Naive thymus-derived CD8-positive, alpha-beta T cell (primary cell): Measurements from ENCODE around the gene SAMD4A. TPM values are rescaled to one million over a fixed set of nuclear protein-coding genes. Genes with fewer than 3 reads are reported as not detected.

ENCODE experiments used
- ATAC-seq, 2 donors: fragments of 150-1000 bp; cut with Tn5 transposase in 1 of 2; sonication (Bioruptor Pico), chemical (Tn5 transposase) in 1 of 2; 1 replicate in 1 of 2; 2 replicates in 1 of 2; pipeline ENCODE4 v1.10.0; 2021; ENCODE audit warnings: mild to moderate bottlenecking in 2 of 2, moderate library complexity in 2 of 2
- POLR2A ChIA-PET: fragments of 350-600 bp; sonication (Branson Sonifier 250); formaldehyde crosslinking; loops from one replicate; lab custom pipeline; 2021; ENCODE audit warnings: antibody characterized with exemption; lab: Charles Lee
- DNase-seq, 10 donors: peaks; one replicate each; pipeline versions ENCODE4 v3.0.0 to v3.0.0-alpha.2; 2020 to 2022
- H3K27ac Mint-ChIP-seq, 10 donors: one replicate each; pipeline ENCODE4 v1.8.0; 2020 to 2022; ENCODE audit warnings: mild to moderate bottlenecking in 10 of 10, mixed read lengths in 10 of 10, moderate library complexity in 4 of 10, inconsistent platforms in 1 of 10
- H3K27me3 Mint-ChIP-seq, 5 donors: one replicate each; pipeline ENCODE4 v1.8.0; 2021 to 2022; ENCODE audit warnings: mixed read lengths in 5 of 5
- H3K36me3 Mint-ChIP-seq, 3 donors: one replicate each; pipeline ENCODE4 v1.8.0; 2020 to 2022; ENCODE audit warnings: mixed read lengths in 3 of 3, mild to moderate bottlenecking in 2 of 3, inconsistent platforms in 1 of 3
- H3K4me1 Mint-ChIP-seq, 4 donors: one replicate each; pipeline ENCODE4 v1.8.0; 2021 to 2022; ENCODE audit warnings: mixed read lengths in 4 of 4
- H3K4me3 Mint-ChIP-seq, 10 donors: one replicate each; pipeline ENCODE4 v1.8.0; 2020 to 2022; ENCODE audit warnings: mild to moderate bottlenecking in 10 of 10, mixed read lengths in 10 of 10, moderate library complexity in 6 of 10, inconsistent platforms in 1 of 10
- H3K9me3 Mint-ChIP-seq, 9 donors: one replicate each; pipeline ENCODE4 v1.8.0; 2020 to 2022; ENCODE audit warnings: mixed read lengths in 9 of 9, mild to moderate bottlenecking in 3 of 9, inconsistent platforms in 1 of 9, moderate library complexity in 1 of 9
- polyA plus RNA-seq, 3 donors: library from polyadenylated mRNA; unstranded; fragments of 300-500 nt; fragmentation: Illumina TruSeq; gene quantifications; one replicate each; pipeline ENCODE4 v1.2.3, GENCODE V29; 2021
- total RNA-seq, 8 experiments: library from RNA in 2 of 8; stranded (reverse) in 2 of 8; gene quantifications; one replicate each; pipeline ENCODE4 v1.2.3 and lab custom pipeline; 2021 to 2026

SAMD4A gene
- total and polyA plus RNA-seq, 5 experiments from 2014 or later: 0.85 to 0.99 TPM; not detected in 3

- POLR2A ChIA-PET: no interaction called here
- H3K4me3 Mint-ChIP-seq: no peak overlapping the region
- peaks cover 3 to 12% (median 7%) of the 10 kb centered on the region in 5 donors for H3K27me3 Mint-ChIP-seq
- H3K4me1 Mint-ChIP-seq: no peaks in the 10 kb centered on the region
- H3K27ac Mint-ChIP-seq: peak overlapping the region in 1 of 10 donors; percentile 63
- ATAC-seq (no peak), DNase-seq (no peak)
- H3K36me3 Mint-ChIP-seq: no peaks in the 10 kb centered on the region
- H3K9me3 Mint-ChIP-seq: no peaks in the 10 kb centered on the region
These were observed 132.1 kb downstream of the SAMD4A start for GRCh38 chr14:54698966-54699530.

GRCh38 chr14:54699735-54700134 lies 132.8 kb downstream of the SAMD4A start:
- POLR2A ChIA-PET: no interaction called here
- H3K4me3 Mint-ChIP-seq: no peak overlapping the region
- DNase-seq (no peak), ATAC-seq (no peak)
- H3K27ac Mint-ChIP-seq: no peak overlapping the region
- H3K4me1 Mint-ChIP-seq: no peaks in the 10 kb centered on the region
- peaks cover 0 to 7% (median 1%) of the 10 kb centered on the region in 5 donors for H3K27me3 Mint-ChIP-seq
- no peaks in the 10 kb centered on the region for H3K9me3 Mint-ChIP-seq
- no peaks in the 10 kb centered on the region for H3K36me3 Mint-ChIP-seq

GRCh38 chr14:54700717-54701116 lies 133.8 kb downstream of the SAMD4A start:
- no peaks in the 10 kb centered on the region for H3K36me3 Mint-ChIP-seq
- DNase-seq: no peak
- POLR2A ChIA-PET: no interaction called here

DNA sequence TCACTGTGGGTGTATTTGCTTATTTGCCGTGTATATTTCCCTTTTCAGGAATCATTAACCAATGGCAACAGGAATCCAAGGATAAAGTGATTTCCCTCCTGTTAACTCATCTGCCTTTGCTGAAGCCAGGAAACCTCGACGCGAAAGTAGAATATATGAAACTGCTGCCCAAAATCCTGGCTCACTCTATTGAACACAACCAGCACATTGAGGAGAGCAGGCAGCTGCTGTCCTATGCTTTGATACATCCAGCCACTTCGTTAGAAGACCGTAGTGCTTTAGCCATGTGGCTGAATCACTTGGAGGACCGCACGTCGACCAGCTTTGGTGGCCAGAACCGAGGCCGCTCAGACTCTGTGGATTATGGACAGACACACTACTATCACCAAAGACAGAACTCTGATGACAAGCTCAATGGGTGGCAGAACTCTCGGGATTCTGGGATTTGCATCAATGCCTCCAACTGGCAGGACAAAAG lies 135.1 kb downstream of the SAMD4A start:
- Mint-ChIP-seq H3K4me1 (no peaks in the 10 kb centered on the region), H3K4me3 (no peak overlapping the region), H3K36me3 (no peaks in the 10 kb centered on the region), H3K27ac (no peak overlapping the region), H3K27me3 (peaks cover 0 to 6% (median 1%) of the 10 kb centered on the region in 5 donors), H3K9me3 (no peaks in the 10 kb centered on the region)
- ATAC-seq (no peak), DNase-seq (no peak)
- POLR2A ChIA-PET: no interaction called here

More at GRCh38 chr14:54700717-54701116, 133.8 kb downstream of the SAMD4A start:
- Mint-ChIP-seq H3K27me3 (peaks cover 0 to 4% (median 1%) of the 10 kb centered on the region in 5 donors), H3K4me1 (no peaks in the 10 kb centered on the region), H3K27ac (no peak overlapping the region), H3K4me3 (no peak overlapping the region), H3K9me3 (no peaks in the 10 kb centered on the region)
- no peak for ATAC-seq

- H3K9me3 Mint-ChIP-seq: no peaks in the 10 kb centered on the region
- no peak for ATAC-seq
- H3K27ac Mint-ChIP-seq: no peak overlapping the region
- no peaks in the 10 kb centered on the region for H3K36me3 Mint-ChIP-seq
- POLR2A ChIA-PET: no interaction called here
- H3K4me3 Mint-ChIP-seq: no peak overlapping the region
- no peak for DNase-seq
- peaks cover 0 to 4% (median 1%) of the 10 kb centered on the region in 5 donors for H3K27me3 Mint-ChIP-seq
- H3K4me1 Mint-ChIP-seq: no peaks in the 10 kb centered on the region
These were observed 135.6 kb downstream of the SAMD4A start for GRCh38 chr14:54702492-54702891.

GRCh38 chr14:54703082-54703481 lies 136.2 kb downstream of the SAMD4A start:
- no peak for DNase-seq
- no peak overlapping the region for H3K27ac Mint-ChIP-seq
- POLR2A ChIA-PET: no interaction called here
- ATAC-seq: no peak
- no peaks in the 10 kb centered on the region for H3K9me3 Mint-ChIP-seq
- H3K36me3 Mint-ChIP-seq: no peaks in the 10 kb centered on the region
- H3K4me1 Mint-ChIP-seq: no peaks in the 10 kb centered on the region
- no peak overlapping the region for H3K4me3 Mint-ChIP-seq
- peaks cover 0 to 4% (median 1%) of the 10 kb centered on the region in 5 donors for H3K27me3 Mint-ChIP-seq

DNA sequence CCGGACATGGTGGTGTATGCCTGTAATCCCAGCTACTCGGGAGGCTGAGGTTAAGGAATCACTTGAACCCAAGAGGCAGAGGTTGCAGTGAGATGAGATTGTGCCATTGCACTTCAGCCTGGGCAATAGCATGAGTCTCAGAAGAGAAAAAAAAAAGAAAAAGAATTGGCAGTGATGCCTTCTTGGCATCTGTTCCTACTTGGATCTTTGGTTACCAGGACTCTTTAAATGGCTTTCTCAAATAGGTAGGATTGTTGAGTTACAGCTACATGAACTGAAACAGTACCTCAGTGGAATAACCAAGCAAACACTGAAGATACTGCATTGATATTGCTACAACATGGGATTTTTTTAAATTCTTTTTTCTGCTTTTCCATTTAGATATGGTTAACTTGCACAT lies 136.8 kb downstream of the SAMD4A start:
- no peaks in the 10 kb centered on the region for H3K4me1 Mint-ChIP-seq
- POLR2A ChIA-PET: no interaction called here
- DNase-seq (no peak), ATAC-seq (no peak)
- peaks cover 0 to 4% (median 1%) of the 10 kb centered on the region in 5 donors for H3K27me3 Mint-ChIP-seq
- no peaks in the 10 kb centered on the region for H3K36me3 Mint-ChIP-seq
- H3K27ac Mint-ChIP-seq: no peak overlapping the region
- no peaks in the 10 kb centered on the region for H3K9me3 Mint-ChIP-seq
- H3K4me3 Mint-ChIP-seq: no peak overlapping the region

DNA sequence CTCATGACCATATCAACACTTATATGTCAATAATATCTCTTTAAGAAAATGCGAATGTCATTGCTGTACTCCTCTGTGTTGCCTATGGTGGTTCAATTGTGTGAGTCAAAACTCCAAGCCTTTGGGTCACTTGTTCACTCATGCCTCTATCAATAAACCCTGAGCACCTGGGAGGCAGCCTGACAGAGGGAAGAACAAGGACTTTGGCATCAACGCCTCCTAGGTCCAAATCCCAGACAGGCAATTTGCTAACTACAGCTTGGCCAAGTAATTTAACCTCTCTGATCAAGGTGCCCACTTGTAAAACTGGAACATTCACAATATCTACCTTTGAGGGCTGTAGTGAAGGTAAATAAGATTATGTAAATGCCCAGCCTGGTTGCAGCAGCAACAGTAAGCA lies 137.8 kb downstream of the SAMD4A start:
- DNase-seq: no peak
- peaks cover 0 to 6% (median 3%) of the 10 kb centered on the region in 4 donors for H3K4me1 Mint-ChIP-seq
- H3K9me3 Mint-ChIP-seq: no peaks in the 10 kb centered on the region
- ATAC-seq: no peak
- H3K36me3 Mint-ChIP-seq: no peaks in the 10 kb centered on the region
- H3K4me3 Mint-ChIP-seq: no peak overlapping the region
- H3K27me3 Mint-ChIP-seq: peaks cover 0 to 4% (median 1%) of the 10 kb centered on the region in 5 donors
- POLR2A ChIA-PET: no interaction called here
- no peak overlapping the region for H3K27ac Mint-ChIP-seq

DNA sequence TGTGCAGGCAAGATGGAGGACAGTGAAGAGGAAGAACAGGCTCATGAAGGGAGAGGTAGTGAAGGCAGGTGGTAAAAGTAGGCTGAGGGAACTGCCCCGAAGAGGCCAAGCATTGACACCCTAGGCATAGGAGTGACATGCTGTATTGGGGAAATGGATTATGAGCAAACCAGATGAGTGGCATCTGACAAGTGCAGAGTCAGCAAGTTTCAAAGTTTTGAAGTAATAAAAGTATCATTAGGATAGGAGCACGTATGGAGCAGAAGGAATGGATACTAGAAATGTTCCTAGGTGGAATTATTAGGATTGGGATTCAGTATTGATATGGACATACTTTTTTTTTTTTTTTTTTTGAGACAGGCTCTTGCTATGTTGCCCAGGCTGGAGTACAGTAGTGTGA lies 139.8 kb downstream of the SAMD4A start:
- DNase-seq: no peak
- Mint-ChIP-seq H3K4me3 (no peak overlapping the region), H3K27me3 (peaks cover 0 to 4% (median 0%) of the 10 kb centered on the region in 5 donors), H3K4me1 (peaks cover 4 to 14% (median 10%) of the 10 kb centered on the region in 4 donors), H3K9me3 (no peaks in the 10 kb centered on the region), H3K36me3 (no peaks in the 10 kb centered on the region), H3K27ac (peak overlapping the region in 1 of 10 donors; percentile 30)
- POLR2A ChIA-PET: no interaction called here
- no peak for ATAC-seq

DNA sequence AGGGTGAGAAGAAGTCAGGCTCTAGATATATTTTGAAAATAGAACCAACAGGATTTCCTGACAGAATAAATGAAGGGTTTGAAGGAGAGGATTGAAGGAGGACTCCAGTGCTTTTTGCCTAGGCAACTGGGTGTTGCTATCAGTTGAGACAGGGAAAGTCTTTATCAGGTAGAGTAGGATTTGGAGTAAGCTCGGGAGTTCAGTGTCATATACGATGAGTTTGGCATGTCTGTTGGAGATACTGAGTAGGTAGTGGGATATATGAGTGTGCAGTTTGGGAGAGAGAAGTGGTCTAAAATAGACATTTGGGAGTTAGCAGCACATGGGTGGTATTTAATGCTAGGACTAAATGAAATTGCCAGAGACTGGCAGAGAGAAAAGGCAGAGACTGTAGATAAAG lies 141.2 kb downstream of the SAMD4A start:
- DNase-seq (no peak), ATAC-seq (no peak)
- H3K27ac Mint-ChIP-seq: no peak overlapping the region
- H3K9me3 Mint-ChIP-seq: no peaks in the 10 kb centered on the region
- no peaks in the 10 kb centered on the region for H3K36me3 Mint-ChIP-seq
- peaks cover 0 to 4% (median 0%) of the 10 kb centered on the region in 5 donors for H3K27me3 Mint-ChIP-seq
- POLR2A ChIA-PET: no interaction called here
- no peak overlapping the region for H3K4me3 Mint-ChIP-seq
- peaks cover 10 to 27% (median 23%) of the 10 kb centered on the region in 4 donors for H3K4me1 Mint-ChIP-seq

- Mint-ChIP-seq H3K4me1 (peaks cover 10 to 30% (median 25%) of the 10 kb centered on the region in 4 donors), H3K27ac (no peak overlapping the region), H3K4me3 (no peak overlapping the region), H3K27me3 (peaks cover 0 to 4% (median 0%) of the 10 kb centered on the region in 5 donors), H3K9me3 (no peaks in the 10 kb centered on the region), H3K36me3 (no peaks in the 10 kb centered on the region)
- ATAC-seq (no peak), DNase-seq (no peak)
- POLR2A ChIA-PET: no interaction called here
These were observed 142.1 kb downstream of the SAMD4A start for GRCh38 chr14:54708982-54709381.

DNA sequence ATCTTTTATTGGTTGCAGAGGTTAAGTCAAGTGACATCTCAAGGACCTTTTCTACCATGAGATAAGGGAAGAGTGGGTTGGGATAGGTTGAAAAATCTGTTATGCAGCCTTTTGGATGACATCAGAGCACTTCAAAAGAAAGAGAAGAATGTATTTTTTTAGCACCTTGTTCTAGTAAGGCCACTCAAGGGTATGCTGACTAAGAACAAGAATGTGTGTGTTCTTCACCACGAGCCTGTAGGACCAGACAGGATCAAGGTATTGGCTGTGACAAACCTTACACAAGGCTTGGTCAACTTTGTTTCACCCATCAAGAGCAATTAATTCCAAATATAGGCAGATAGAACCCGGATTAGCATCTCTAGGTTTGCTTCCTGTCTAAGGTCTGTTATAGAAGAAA lies 142.5 kb downstream of the SAMD4A start:
- DNase-seq (no peak), ATAC-seq (no peak)
- Mint-ChIP-seq H3K4me3 (no peak overlapping the region), H3K36me3 (no peaks in the 10 kb centered on the region), H3K9me3 (no peaks in the 10 kb centered on the region), H3K4me1 (peaks cover 10 to 30% (median 25%) of the 10 kb centered on the region in 4 donors), H3K27ac (no peak overlapping the region), H3K27me3 (peaks cover 0 to 4% (median 0%) of the 10 kb centered on the region in 5 donors)
- POLR2A ChIA-PET: no interaction called here

DNA sequence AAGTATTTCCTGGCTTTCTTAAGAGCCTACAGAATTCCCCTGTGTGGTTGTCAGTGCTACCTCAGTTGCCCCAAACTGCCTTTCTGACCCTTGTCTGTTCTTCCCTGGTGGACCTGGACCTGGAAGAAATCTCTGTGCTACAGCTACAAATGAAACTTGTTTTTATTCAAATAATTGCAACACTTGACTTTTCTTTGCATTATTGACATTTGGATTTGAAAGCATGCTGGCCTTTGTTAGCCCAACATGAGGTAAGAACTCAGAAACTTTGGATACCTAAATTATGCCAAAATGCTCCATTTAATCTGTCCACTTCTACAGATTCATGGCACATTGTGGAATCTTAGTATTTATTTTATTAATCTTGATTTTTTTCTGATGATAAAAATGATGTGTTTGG lies 142.9 kb downstream of the SAMD4A start:
- no peak overlapping the region for H3K4me3 Mint-ChIP-seq
- H3K9me3 Mint-ChIP-seq: no peaks in the 10 kb centered on the region
- ATAC-seq (no peak), DNase-seq (no peak)
- POLR2A ChIA-PET: no interaction called here
- no peak overlapping the region for H3K27ac Mint-ChIP-seq
- H3K36me3 Mint-ChIP-seq: no peaks in the 10 kb centered on the region
- peaks cover 10 to 30% (median 25%) of the 10 kb centered on the region in 4 donors for H3K4me1 Mint-ChIP-seq
- peaks cover 0 to 4% (median 0%) of the 10 kb centered on the region in 5 donors for H3K27me3 Mint-ChIP-seq
